HepG2 (cell line): ENCODE results near the gene OTULINL. TPM values are rescaled to one million over a fixed set of nuclear protein-coding genes. Genes with fewer than 3 reads are reported as not detected.
A peak's percentile ranks its signal among the peaks of the same experiment; 100 is the strongest.

ENCODE experiments used
- FOXA1 ChIP-seq, 2 experiments: fragments of 450-650 bp in 1 of 2; sonication (generic) in 1 of 2; formaldehyde crosslinking in 1 of 2; IDR thresholded peaks; 2 replicates each; pipeline versions ENCODE4 v1.4.0 to v1.6.1; 2016 to 2020; ENCODE audit warnings: missing genetic modification reagents in 1 of 2
- FOXA3 ChIP-seq: IDR thresholded peaks from 2 replicates; pipeline ENCODE4 v1.6.1; 2016; ENCODE audit warnings: missing genetic modification reagents, missing compliant biosample characterization
- HNRNPK ChIP-seq: fragments of 200-400 bp; formaldehyde crosslinking; IDR thresholded peaks from 2 replicates; pipeline ENCODE4 v1.6.1; 2018; ENCODE audit warnings: low read length, low read depth, moderate library complexity, mild to moderate bottlenecking; ENCODE audit not compliant: poor library complexity, severe bottlenecking
- JUNB ChIP-seq: sonication (generic); formaldehyde crosslinking; IDR thresholded peaks from 2 replicates; pipeline ENCODE4 v1.8.0; 2022; ENCODE audit warnings: missing genetic modification reagents, mild to moderate bottlenecking, borderline replicate concordance
- KDM1A ChIP-seq: IDR thresholded peaks from 2 replicates; pipeline ENCODE4 v1.6.1; 2016; ENCODE audit warnings: missing compliant biosample characterization
- MAX ChIP-seq: IDR thresholded peaks from 2 replicates; pipeline ENCODE4 v1.6.1; 2012; ENCODE audit warnings: inconsistent platforms
- NCOA5 ChIP-seq: sonication (generic); formaldehyde crosslinking; IDR thresholded peaks from 2 replicates; pipeline ENCODE4 v1.4.0; 2020; ENCODE audit warnings: missing genetic modification reagents
- PCBP2 ChIP-seq: fragments of 200-400 bp; formaldehyde crosslinking; optimal IDR thresholded peaks from 2 replicates; pipeline ENCODE3; 2018; ENCODE audit warnings: low read length, low read depth; ENCODE audit not compliant: poor library complexity, severe bottlenecking
- SKI ChIP-seq: fragments of 450-650 bp; IDR thresholded peaks from one replicate; pipeline ENCODE4 v1.6.1; 2018; ENCODE audit warnings: mild to moderate bottlenecking; ENCODE audit not compliant: partially characterized antibody
- ZBTB1 ChIP-seq: sonication (generic); formaldehyde crosslinking; IDR thresholded peaks from 2 replicates; pipeline ENCODE4 v1.4.0; 2020; ENCODE audit warnings: missing genetic modification reagents, borderline replicate concordance
- ZBTB42 ChIP-seq: sonication (generic); formaldehyde crosslinking; IDR thresholded peaks from 2 replicates; pipeline ENCODE4 v1.5.0; 2020; ENCODE audit warnings: mild to moderate bottlenecking, missing genetic modification reagents
- ZC3H4 ChIP-seq: sonication (generic); formaldehyde crosslinking; IDR thresholded peaks from 2 replicates; pipeline ENCODE4 v1.4.0; 2020; ENCODE audit warnings: missing genetic modification reagents, borderline replicate concordance
- ZEB1 ChIP-seq: IDR thresholded peaks from 2 replicates; pipeline ENCODE4 v1.6.1; 2012; ENCODE audit warnings: mild to moderate bottlenecking, low read depth, inconsistent platforms; ENCODE audit not compliant: insufficient replicate concordance
- ZGPAT ChIP-seq: IDR thresholded peaks from 2 replicates; pipeline ENCODE4 v1.6.1; 2016; ENCODE audit warnings: mild to moderate bottlenecking
- ZNF138 ChIP-seq: sonication (generic); formaldehyde crosslinking; IDR thresholded peaks from 2 replicates; pipeline ENCODE4 v1.5.0; 2020; ENCODE audit warnings: mild to moderate bottlenecking, low read depth, missing genetic modification reagents
- ZNF251 ChIP-seq: sonication (generic); formaldehyde crosslinking; IDR thresholded peaks from 2 replicates; pipeline ENCODE4 v1.9.0; 2021; ENCODE audit warnings: mild to moderate bottlenecking, missing genetic modification reagents
- ZNF329 ChIP-seq: sonication (generic); formaldehyde crosslinking; IDR thresholded peaks from 2 replicates; pipeline ENCODE4 v1.9.0; 2021; ENCODE audit warnings: low read depth, mild to moderate bottlenecking, missing genetic modification reagents
- ZNF335 ChIP-seq: sonication (generic); formaldehyde crosslinking; IDR thresholded peaks from 2 replicates; pipeline ENCODE4 v1.4.0; 2020; ENCODE audit warnings: missing genetic modification reagents
- ZNF574 ChIP-seq: sonication (generic); formaldehyde crosslinking; IDR thresholded peaks from 2 replicates; pipeline ENCODE4 v1.4.0; 2020; ENCODE audit warnings: missing genetic modification reagents
- ZNF614 ChIP-seq: IDR thresholded peaks from 2 replicates; pipeline ENCODE4 v1.6.1; 2018; ENCODE audit warnings: missing biosample characterization, missing genetic modification reagents, inconsistent platforms, borderline replicate concordance
- ZNF670 ChIP-seq: sonication (generic); formaldehyde crosslinking; IDR thresholded peaks from 2 replicates; pipeline ENCODE4 v1.8.0; 2022; ENCODE audit warnings: mild to moderate bottlenecking, missing genetic modification reagents, borderline replicate concordance
- ZNF749 ChIP-seq: sonication (generic); formaldehyde crosslinking; IDR thresholded peaks from 2 replicates; pipeline ENCODE4 v1.8.0; 2022; ENCODE audit warnings: mild to moderate bottlenecking, missing genetic modification reagents, moderate library complexity, borderline replicate concordance
- ZNF780A ChIP-seq: sonication (generic); formaldehyde crosslinking; IDR thresholded peaks from 2 replicates; pipeline ENCODE4 v1.8.0; 2022; ENCODE audit warnings: mild to moderate bottlenecking, missing genetic modification reagents, moderate library complexity
- ZSCAN22 ChIP-seq: sonication (generic); formaldehyde crosslinking; IDR thresholded peaks from 2 replicates; pipeline ENCODE4 v1.4.0; 2020; ENCODE audit warnings: mild to moderate bottlenecking, missing genetic modification reagents
- ZSCAN29 ChIP-seq: sonication (generic); formaldehyde crosslinking; conservative IDR thresholded peaks from 2 replicates; pipeline ENCODE4 v1.4.0; 2020; ENCODE audit warnings: mild to moderate bottlenecking, missing genetic modification reagents
- polyA plus RNA-seq, 8 experiments: library from polyadenylated mRNA; depleted of rRNA in 3 of 8; stranded (reverse) in 7 of 8; unstranded in 1 of 8; fragments of >200 nt; fragmentation: Illumina TruSeq in 4 of 8; extraction: Trizol in 4 of 8; gene quantifications; 2 replicates each; pipeline versions ENCODE4 v1.2.1 to v1.2.3, GENCODE V29; 2011 to 2016; ENCODE audit warnings: low read depth in 4 of 8, missing spikeins in 1 of 8, mixed read lengths in 1 of 8; ENCODE audit not compliant: insufficient read depth in 1 of 8
- total RNA-seq, 5 experiments: library from RNA; depleted of rRNA; stranded (reverse); fragments of >200 nt; fragmentation: Illumina TruSeq; extraction: Trizol; gene quantifications; 2 replicates each; pipeline ENCODE4 v1.2.3, GENCODE V29; 2016; ENCODE audit warnings: low read depth in 1 of 5
- TF ChIP-seq, protein P1 (sequence below): sonication (generic); formaldehyde crosslinking; IDR thresholded peaks from 2 replicates; pipeline ENCODE4 v1.4.0; 2020; ENCODE audit warnings: mild to moderate bottlenecking, low read depth, missing genetic modification reagents

The OTULINL gene
- total and polyA plus RNA-seq, 2 of the 13 experiments (the other 11 are each of a cell fraction or from before 2014, with no cell fraction given): 0.04 to 0.40 TPM

GRCh38 chr5:14569948-14570691, 11.5 kb upstream of the OTULINL start (continued):
- TF ChIP-seq ZSCAN29 (no peak), ZEB1 (no peak), ZNF670 (CRISPR knock-in tag) (no peak), NCOA5 (CRISPR knock-in tag) (no peak), ZNF335 (CRISPR knock-in tag) (0 out of 2 replicates have a peak, but pooled peaks have one; percentile 52), KDM1A (CRISPR knock-in tag) (peak; percentile 79; the same call in 1 of the 2 replicates), ZGPAT (CRISPR knock-in tag) (peak; percentile 80), ZSCAN22 (CRISPR knock-in tag) (no peak), ZC3H4 (CRISPR knock-in tag) (no peak), MAX (peak; percentile 56), ZNF138 (no peak), FOXA1 (IDR thresholded peaks at IDR 0.05) (peak; percentile 82), FOXA1 (CRISPR knock-in tag; IDR thresholded peaks at IDR 0.05) (peak; percentile 95), ZBTB1 (CRISPR knock-in tag) (no peak), ZNF329 (CRISPR knock-in tag) (no peak), ZNF780A (CRISPR knock-in tag) (no peak), PCBP2 (no peak), ZNF251 (CRISPR knock-in tag) (no peak), ZNF574 (CRISPR knock-in tag) (no peak), ZNF614 (CRISPR knock-in tag) (0 out of 2 replicates have a peak, but pooled peaks have one; percentile 31), SKI (peak; percentile 48), FOXA3 (CRISPR knock-in tag) (peak; percentile 98), JUNB (CRISPR knock-in tag) (peak; percentile 38; the same call in 1 of the 2 replicates), HNRNPK (no peak), ZBTB42 (CRISPR knock-in tag) (no peak), ZNF749 (CRISPR knock-in tag) (0 out of 2 replicates have a peak, but pooled peaks have one; percentile 40)
- TF ChIP-seq, protein P1, sequence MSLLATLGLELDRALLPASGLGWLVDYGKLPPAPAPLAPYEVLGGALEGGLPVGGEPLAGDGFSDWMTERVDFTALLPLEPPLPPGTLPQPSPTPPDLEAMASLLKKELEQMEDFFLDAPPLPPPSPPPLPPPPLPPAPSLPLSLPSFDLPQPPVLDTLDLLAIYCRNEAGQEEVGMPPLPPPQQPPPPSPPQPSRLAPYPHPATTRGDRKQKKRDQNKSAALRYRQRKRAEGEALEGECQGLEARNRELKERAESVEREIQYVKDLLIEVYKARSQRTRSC (CRISPR knock-in tag): no peak
